HEK293 (cell line): ENCODE results near the gene SH3BP4.

ENCODE experiments used
- CTCF ChIA-PET: fragments of 350-600 bp; formaldehyde crosslinking; extraction: SDS; loops from one replicate; lab custom pipeline; 2021; ENCODE audit warnings: antibody characterized with exemption; lab: Yijun Ruan, JAX
- POLR2A ChIA-PET: fragments of 300-600 bp; formaldehyde crosslinking; extraction: SDS; loops from one replicate; lab custom pipeline; 2020; ENCODE audit warnings: antibody characterized with exemption, inconsistent platforms; lab: Yijun Ruan, JAX
- H3K27ac ChIP-seq: fragments of 200-500 bp; sonication (Bioruptor generic); 2 replicates; pipeline ENCODE4 v1.5.1; 2014; ENCODE audit warnings: low read depth, low read length, control low read depth, inconsistent platforms; ENCODE audit errors: extremely low read depth
- H3K36me3 ChIP-seq, 2 experiments: fragments of 200-500 bp in 1 of 2; sonication (Bioruptor generic) in 1 of 2; 1 replicate in 1 of 2; 2 replicates in 1 of 2; pipeline ENCODE4 v1.5.1; 2014 to 2017; ENCODE audit warnings: inconsistent platforms in 2 of 2, low read length in 2 of 2; ENCODE audit not compliant: control insufficient read depth in 2 of 2, insufficient read depth in 1 of 2
- H3K4me1 ChIP-seq: fragments of 200-500 bp; sonication (Bioruptor generic); 2 replicates; pipeline ENCODE4 v1.5.1; 2014; ENCODE audit warnings: mild to moderate bottlenecking, low read length, inconsistent platforms; ENCODE audit not compliant: control insufficient read depth, insufficient read depth
- H3K4me3 ChIP-seq: 2 replicates; pipeline ENCODE4 v1.5.1; 2011; ENCODE audit warnings: low read depth, mild to moderate bottlenecking, control low read depth, low read length, moderate library complexity
- H3K9me3 ChIP-seq: fragments of 200-500 bp; sonication (Bioruptor generic); 2 replicates; pipeline ENCODE4 v1.5.1; 2014; ENCODE audit warnings: low read depth, low read length, inconsistent platforms; ENCODE audit not compliant: control insufficient read depth, insufficient read depth
- GLIS2 ChIP-seq: fragments of 450-650 bp; formaldehyde crosslinking; IDR thresholded peaks from 2 replicates; pipeline ENCODE4 v1.5.1; 2016; ENCODE audit warnings: missing biosample characterization, missing genetic modification characterization
- HOXD13 ChIP-seq: sonication (generic); formaldehyde crosslinking; IDR thresholded peaks from 2 replicates; pipeline ENCODE4 v1.8.0; 2022; ENCODE audit warnings: missing genetic modification reagents, borderline replicate concordance
- OSR2 ChIP-seq: fragments of 450-650 bp; formaldehyde crosslinking; IDR thresholded peaks from 2 replicates; pipeline ENCODE4 v1.5.1; 2016; ENCODE audit warnings: missing biosample characterization, missing genetic modification characterization
- RBAK ChIP-seq: fragments of 450-650 bp; formaldehyde crosslinking; IDR thresholded peaks from 2 replicates; pipeline ENCODE4 v1.5.1; 2016; ENCODE audit warnings: missing biosample characterization, missing genetic modification characterization
- REPIN1 ChIP-seq: fragments of 450-650 bp; formaldehyde crosslinking; IDR thresholded peaks from 2 replicates; pipeline ENCODE4 v1.5.1; 2017; ENCODE audit warnings: missing biosample characterization, missing genetic modification characterization, low read depth
- SCRT1 ChIP-seq: fragments of 450-650 bp; formaldehyde crosslinking; IDR thresholded peaks from 2 replicates; pipeline ENCODE4 v1.5.1; 2016; ENCODE audit warnings: missing biosample characterization, missing genetic modification characterization, borderline replicate concordance
- SP2 ChIP-seq: fragments of 450-650 bp; formaldehyde crosslinking; IDR thresholded peaks from 2 replicates; pipeline ENCODE4 v1.5.1; 2016; ENCODE audit warnings: missing biosample characterization, missing genetic modification characterization
- ZBTB48 ChIP-seq: fragments of 450-650 bp; formaldehyde crosslinking; IDR thresholded peaks from 2 replicates; pipeline ENCODE4 v1.5.1; 2016; ENCODE audit warnings: missing biosample characterization, missing genetic modification characterization
- ZEB2 ChIP-seq: fragments of 450-650 bp; formaldehyde crosslinking; IDR thresholded peaks from 2 replicates; pipeline ENCODE4 v1.5.1; 2016; ENCODE audit warnings: missing biosample characterization, missing genetic modification characterization
- ZNF221 ChIP-seq: fragments of 450-650 bp; formaldehyde crosslinking; IDR thresholded peaks from 2 replicates; pipeline ENCODE4 v1.5.1; 2017; ENCODE audit warnings: missing biosample characterization, missing genetic modification characterization, borderline replicate concordance
- ZNF24 ChIP-seq: fragments of 450-650 bp; formaldehyde crosslinking; IDR thresholded peaks from 2 replicates; pipeline ENCODE4 v1.5.1; 2016; ENCODE audit warnings: missing biosample characterization, missing genetic modification characterization
- ZNF266 ChIP-seq: fragments of 450-650 bp; formaldehyde crosslinking; IDR thresholded peaks from 2 replicates; pipeline ENCODE4 v1.5.1; 2016; ENCODE audit warnings: missing biosample characterization, missing genetic modification characterization, low read depth
- ZNF302 ChIP-seq: fragments of 450-650 bp; formaldehyde crosslinking; IDR thresholded peaks from 2 replicates; pipeline ENCODE4 v1.5.1; 2016; ENCODE audit warnings: missing biosample characterization, missing genetic modification characterization, low read depth
- ZNF521 ChIP-seq: fragments of 450-650 bp; formaldehyde crosslinking; IDR thresholded peaks from 2 replicates; pipeline ENCODE4 v1.5.1; 2017; ENCODE audit warnings: missing biosample characterization, mild to moderate bottlenecking, missing genetic modification characterization
- ZNF792 ChIP-seq: fragments of 450-650 bp; formaldehyde crosslinking; IDR thresholded peaks from 2 replicates; pipeline ENCODE4 v1.5.1; 2016; ENCODE audit warnings: missing biosample characterization, missing genetic modification characterization
- TF ChIP-seq, protein P1 (sequence below): fragments of 450-650 bp; formaldehyde crosslinking; IDR thresholded peaks from 2 replicates; pipeline ENCODE4 v1.5.1; 2016; ENCODE audit warnings: missing biosample characterization, missing genetic modification characterization
- TF ChIP-seq, protein P2 (sequence below): fragments of 450-650 bp; formaldehyde crosslinking; IDR thresholded peaks from 2 replicates; pipeline ENCODE4 v1.5.1; 2017; ENCODE audit warnings: missing biosample characterization, missing genetic modification characterization
- TF ChIP-seq, protein P3 (sequence below): fragments of 450-650 bp; formaldehyde crosslinking; IDR thresholded peaks from 2 replicates; pipeline ENCODE4 v1.5.1; 2016; ENCODE audit warnings: missing biosample characterization, missing genetic modification characterization, low read depth
- TF ChIP-seq, protein P4 (sequence below): fragments of 450-650 bp; formaldehyde crosslinking; IDR thresholded peaks from 2 replicates; pipeline ENCODE4 v1.5.1; 2016; ENCODE audit warnings: missing biosample characterization, missing genetic modification characterization
- TF ChIP-seq, protein P5 (sequence below): fragments of 450-650 bp; formaldehyde crosslinking; IDR thresholded peaks from 2 replicates; pipeline ENCODE4 v1.5.1; 2016; ENCODE audit warnings: missing biosample characterization, missing genetic modification characterization

SH3BP4 gene

DNA sequence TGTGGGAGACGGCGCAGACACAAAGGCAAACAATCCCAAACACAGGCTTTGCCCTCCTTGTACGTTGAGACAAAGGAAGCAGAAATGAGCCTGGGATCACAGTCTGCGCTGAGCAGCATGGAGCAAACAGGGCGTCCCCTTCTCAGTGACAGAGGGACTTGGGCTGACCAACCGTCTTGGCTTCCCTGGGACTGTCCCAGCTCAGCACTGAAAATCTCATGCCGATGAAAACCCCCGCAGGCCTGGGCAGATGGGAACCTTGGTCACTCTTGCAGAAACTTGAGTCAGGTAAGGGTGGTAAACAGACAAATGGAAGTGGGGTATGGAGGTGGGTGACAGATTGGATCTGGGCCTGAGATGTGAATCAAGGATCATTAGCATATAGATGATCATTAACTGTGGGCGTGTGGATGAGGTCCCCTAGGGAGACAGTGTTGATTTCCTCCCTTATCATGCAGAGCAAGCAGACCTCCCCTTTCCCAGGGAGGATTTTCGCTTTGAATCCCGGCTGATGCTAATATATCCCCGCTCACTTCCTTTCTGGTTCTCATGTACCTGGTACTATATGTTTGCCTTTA lies 19.1 kb upstream of the SH3BP4 start (continued):
- TF ChIP-seq, protein P1, sequence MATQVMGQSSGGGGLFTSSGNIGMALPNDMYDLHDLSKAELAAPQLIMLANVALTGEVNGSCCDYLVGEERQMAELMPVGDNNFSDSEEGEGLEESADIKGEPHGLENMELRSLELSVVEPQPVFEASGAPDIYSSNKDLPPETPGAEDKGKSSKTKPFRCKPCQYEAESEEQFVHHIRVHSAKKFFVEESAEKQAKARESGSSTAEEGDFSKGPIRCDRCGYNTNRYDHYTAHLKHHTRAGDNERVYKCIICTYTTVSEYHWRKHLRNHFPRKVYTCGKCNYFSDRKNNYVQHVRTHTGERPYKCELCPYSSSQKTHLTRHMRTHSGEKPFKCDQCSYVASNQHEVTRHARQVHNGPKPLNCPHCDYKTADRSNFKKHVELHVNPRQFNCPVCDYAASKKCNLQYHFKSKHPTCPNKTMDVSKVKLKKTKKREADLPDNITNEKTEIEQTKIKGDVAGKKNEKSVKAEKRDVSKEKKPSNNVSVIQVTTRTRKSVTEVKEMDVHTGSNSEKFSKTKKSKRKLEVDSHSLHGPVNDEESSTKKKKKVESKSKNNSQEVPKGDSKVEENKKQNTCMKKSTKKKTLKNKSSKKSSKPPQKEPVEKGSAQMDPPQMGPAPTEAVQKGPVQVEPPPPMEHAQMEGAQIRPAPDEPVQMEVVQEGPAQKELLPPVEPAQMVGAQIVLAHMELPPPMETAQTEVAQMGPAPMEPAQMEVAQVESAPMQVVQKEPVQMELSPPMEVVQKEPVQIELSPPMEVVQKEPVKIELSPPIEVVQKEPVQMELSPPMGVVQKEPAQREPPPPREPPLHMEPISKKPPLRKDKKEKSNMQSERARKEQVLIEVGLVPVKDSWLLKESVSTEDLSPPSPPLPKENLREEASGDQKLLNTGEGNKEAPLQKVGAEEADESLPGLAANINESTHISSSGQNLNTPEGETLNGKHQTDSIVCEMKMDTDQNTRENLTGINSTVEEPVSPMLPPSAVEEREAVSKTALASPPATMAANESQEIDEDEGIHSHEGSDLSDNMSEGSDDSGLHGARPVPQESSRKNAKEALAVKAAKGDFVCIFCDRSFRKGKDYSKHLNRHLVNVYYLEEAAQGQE (tag by site-specific recombination), result no peak
- TF ChIP-seq, protein P2, sequence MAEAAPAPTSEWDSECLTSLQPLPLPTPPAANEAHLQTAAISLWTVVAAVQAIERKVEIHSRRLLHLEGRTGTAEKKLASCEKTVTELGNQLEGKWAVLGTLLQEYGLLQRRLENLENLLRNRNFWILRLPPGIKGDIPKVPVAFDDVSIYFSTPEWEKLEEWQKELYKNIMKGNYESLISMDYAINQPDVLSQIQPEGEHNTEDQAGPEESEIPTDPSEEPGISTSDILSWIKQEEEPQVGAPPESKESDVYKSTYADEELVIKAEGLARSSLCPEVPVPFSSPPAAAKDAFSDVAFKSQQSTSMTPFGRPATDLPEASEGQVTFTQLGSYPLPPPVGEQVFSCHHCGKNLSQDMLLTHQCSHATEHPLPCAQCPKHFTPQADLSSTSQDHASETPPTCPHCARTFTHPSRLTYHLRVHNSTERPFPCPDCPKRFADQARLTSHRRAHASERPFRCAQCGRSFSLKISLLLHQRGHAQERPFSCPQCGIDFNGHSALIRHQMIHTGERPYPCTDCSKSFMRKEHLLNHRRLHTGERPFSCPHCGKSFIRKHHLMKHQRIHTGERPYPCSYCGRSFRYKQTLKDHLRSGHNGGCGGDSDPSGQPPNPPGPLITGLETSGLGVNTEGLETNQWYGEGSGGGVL, result no peak
- TF ChIP-seq ZEB2 (tag by site-specific recombination), result no peak

DNA sequence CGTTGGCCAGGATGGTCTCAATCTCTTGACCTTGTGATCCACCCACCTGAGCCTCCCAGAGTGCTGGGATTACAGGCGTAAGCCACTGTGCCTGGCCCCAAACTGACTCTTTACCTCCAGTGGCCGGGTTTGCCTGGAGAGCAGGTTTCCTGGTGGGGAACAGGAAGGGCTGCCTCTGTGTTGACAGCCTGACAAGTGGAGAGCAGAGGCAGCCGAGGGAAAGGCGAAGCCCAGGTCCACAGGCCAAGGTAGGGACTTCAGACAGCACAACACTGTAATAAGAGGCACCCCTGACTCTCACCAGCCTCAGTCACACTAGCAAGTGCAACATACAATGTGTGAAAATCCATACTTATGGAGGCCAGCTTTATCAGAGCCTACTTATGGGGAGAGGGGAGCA lies 16.5 kb upstream of the SH3BP4 start:
- CTCF ChIA-PET, result no interaction called here
- Histone ChIP-seq H3K27ac (no peak overlapping the region), H3K4me3 (no peak overlapping the region), H3K36me3 (no peaks in the 10 kb centered on the region), H3K4me1 (no peaks in the 10 kb centered on the region), H3K9me3 (no peaks in the 10 kb centered on the region)
- TF ChIP-seq ZBTB48 (tag by site-specific recombination) (no peak), SCRT1 (tag by site-specific recombination) (no peak), REPIN1 (tag by site-specific recombination) (no peak), ZNF521 (no peak), OSR2 (tag by site-specific recombination) (no peak), GLIS2 (no peak), ZNF302 (tag by site-specific recombination) (no peak), SP2 (tag by site-specific recombination) (no peak), ZNF221 (tag by site-specific recombination) (no peak), HOXD13 (no peak), ZNF266 (tag by site-specific recombination) (no peak), ZNF24 (tag by site-specific recombination) (no peak), RBAK (tag by site-specific recombination) (no peak), ZNF792 (tag by site-specific recombination) (no peak)
- TF ChIP-seq, protein P3, sequence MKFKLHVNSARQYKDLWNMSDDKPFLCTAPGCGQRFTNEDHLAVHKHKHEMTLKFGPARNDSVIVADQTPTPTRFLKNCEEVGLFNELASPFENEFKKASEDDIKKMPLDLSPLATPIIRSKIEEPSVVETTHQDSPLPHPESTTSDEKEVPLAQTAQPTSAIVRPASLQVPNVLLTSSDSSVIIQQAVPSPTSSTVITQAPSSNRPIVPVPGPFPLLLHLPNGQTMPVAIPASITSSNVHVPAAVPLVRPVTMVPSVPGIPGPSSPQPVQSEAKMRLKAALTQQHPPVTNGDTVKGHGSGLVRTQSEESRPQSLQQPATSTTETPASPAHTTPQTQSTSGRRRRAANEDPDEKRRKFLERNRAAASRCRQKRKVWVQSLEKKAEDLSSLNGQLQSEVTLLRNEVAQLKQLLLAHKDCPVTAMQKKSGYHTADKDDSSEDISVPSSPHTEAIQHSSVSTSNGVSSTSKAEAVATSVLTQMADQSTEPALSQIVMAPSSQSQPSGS (tag by site-specific recombination), result no peak
- TF ChIP-seq, protein P4, sequence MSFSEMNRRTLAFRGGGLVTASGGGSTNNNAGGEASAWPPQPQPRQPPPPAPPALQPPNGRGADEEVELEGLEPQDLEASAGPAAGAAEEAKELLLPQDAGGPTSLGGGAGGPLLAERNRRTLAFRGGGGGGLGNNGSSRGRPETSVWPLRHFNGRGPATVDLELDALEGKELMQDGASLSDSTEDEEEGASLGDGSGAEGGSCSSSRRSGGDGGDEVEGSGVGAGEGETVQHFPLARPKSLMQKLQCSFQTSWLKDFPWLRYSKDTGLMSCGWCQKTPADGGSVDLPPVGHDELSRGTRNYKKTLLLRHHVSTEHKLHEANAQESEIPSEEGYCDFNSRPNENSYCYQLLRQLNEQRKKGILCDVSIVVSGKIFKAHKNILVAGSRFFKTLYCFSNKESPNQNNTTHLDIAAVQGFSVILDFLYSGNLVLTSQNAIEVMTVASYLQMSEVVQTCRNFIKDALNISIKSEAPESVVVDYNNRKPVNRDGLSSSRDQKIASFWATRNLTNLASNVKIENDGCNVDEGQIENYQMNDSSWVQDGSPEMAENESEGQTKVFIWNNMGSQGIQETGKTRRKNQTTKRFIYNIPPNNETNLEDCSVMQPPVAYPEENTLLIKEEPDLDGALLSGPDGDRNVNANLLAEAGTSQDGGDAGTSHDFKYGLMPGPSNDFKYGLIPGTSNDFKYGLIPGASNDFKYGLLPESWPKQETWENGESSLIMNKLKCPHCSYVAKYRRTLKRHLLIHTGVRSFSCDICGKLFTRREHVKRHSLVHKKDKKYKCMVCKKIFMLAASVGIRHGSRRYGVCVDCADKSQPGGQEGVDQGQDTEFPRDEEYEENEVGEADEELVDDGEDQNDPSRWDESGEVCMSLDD (tag by site-specific recombination), result no peak
- TF ChIP-seq, protein P5, sequence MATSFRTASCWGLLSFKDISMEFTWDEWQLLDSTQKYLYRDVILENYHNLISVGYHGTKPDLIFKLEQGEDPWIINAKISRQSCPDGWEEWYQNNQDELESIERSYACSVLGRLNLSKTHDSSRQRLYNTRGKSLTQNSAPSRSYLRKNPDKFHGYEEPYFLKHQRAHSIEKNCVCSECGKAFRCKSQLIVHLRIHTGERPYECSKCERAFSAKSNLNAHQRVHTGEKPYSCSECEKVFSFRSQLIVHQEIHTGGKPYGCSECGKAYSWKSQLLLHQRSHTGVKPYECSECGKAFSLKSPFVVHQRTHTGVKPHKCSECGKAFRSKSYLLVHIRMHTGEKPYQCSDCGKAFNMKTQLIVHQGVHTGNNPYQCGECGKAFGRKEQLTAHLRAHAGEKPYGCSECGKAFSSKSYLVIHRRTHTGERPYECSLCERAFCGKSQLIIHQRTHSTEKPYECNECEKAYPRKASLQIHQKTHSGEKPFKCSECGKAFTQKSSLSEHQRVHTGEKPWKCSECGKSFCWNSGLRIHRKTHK (tag by site-specific recombination), result no peak
- POLR2A ChIA-PET, result no interaction called here
